ENCODE data around the gene TRIM61. TPM values are rescaled to one million over a fixed set of nuclear protein-coding genes. Genes with fewer than 3 reads are reported as not detected.

TRIM61 gene
- total RNA-seq, 3 donors from 2014 or later = 0.73 TPM; not detected in 2

- intact Hi-C loops (cut with DNase I, micrococcal nuclease) = no loop called here
- DNase-seq (no peak), ATAC-seq (no peak)
- no peaks in the 10 kb centered on the region for H3K9me3 ChIP-seq
- TF ChIP-seq CTCF (IDR thresholded peaks at IDR 0.05) = no peak
- H3K36me3 ChIP-seq (ENCODE audit: low read depth) = no peaks in the 10 kb centered on the region
- no peaks in the 10 kb centered on the region for H3K4me1 ChIP-seq (ENCODE audit: low read depth)
- no peak overlapping the region for H3K4me3 ChIP-seq
Observed at GRCh38 chr4:164926301-164926700, 51.2 kb downstream of the TRIM61 start.

- H3K4me3 ChIP-seq = no peak overlapping the region
- no peaks in the 10 kb centered on the region for H3K36me3 ChIP-seq (ENCODE audit: low read depth)
- H3K9me3 ChIP-seq = no peaks in the 10 kb centered on the region
- ATAC-seq (no peak), DNase-seq (no peak)
- no peak for TF ChIP-seq CTCF (IDR thresholded peaks at IDR 0.05)
- intact Hi-C loops (cut with DNase I, micrococcal nuclease) = no loop called here
- no peaks in the 10 kb centered on the region for H3K4me1 ChIP-seq (ENCODE audit: low read depth)
Observed at GRCh38 chr4:164924670-164925238, 52.7 kb downstream of the TRIM61 start.

DNA sequence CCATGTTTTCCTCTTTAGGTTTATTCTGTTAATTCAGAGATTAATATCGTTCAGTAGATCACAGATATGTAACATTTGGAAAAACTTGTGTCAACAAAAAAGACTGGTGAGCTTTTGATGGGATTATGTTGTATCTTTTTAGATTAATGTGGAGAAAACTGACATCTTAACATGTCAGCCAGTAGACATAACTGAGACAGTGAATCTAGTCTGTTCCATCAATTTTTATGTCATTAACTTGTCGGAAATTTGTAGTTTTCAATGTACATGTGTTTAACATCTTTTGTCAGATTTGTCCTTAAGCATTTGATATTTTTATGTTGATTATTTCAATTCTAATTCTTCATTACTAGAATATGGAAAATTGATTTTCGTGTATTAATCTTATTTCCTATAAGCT lies 58.5 kb downstream of the TRIM61 start:
- no peaks in the 10 kb centered on the region for H3K9me3 ChIP-seq
- H3K4me3 ChIP-seq = no peak overlapping the region
- intact Hi-C loops (cut with DNase I, micrococcal nuclease) = no loop called here
- no peaks in the 10 kb centered on the region for H3K36me3 ChIP-seq (ENCODE audit: low read depth)
- TF ChIP-seq CTCF (IDR thresholded peaks at IDR 0.05) = no peak
- no peaks in the 10 kb centered on the region for H3K4me1 ChIP-seq (ENCODE audit: low read depth)
- DNase-seq (no peak), ATAC-seq (no peak)

Other genes with a start within 250 kb of the TRIM61 start
- gene SMIM31, start 223.5 kb downstream of the TRIM61 start, total RNA-seq = 10 to 100 TPM; 11.0 to 37.8 (median 32.5) TPM
- not detected for gene APELA, start 100.5 kb downstream of the TRIM61 start, total RNA-seq
- not detected for gene TRIM60, start 54.3 kb upstream of the TRIM61 start, total RNA-seq
- not detected for gene TRIM75, start 76.2 kb upstream of the TRIM61 start, total RNA-seq
- 10 to 100 TPM; 16.3 to 24.0 (median 18.7) TPM for gene TMEM192, start 135.2 kb upstream of the TRIM61 start, total RNA-seq
- gene KLHL2, start 229.9 kb upstream of the TRIM61 start, total RNA-seq = 10 to 100 TPM; 12.9 to 19.1 (median 16.4) TPM

Data from mucosa of descending colon (tissue), 3 donors.